PC-3 (cell line): ENCODE measurements around the gene TRIM62. TPM values are rescaled to one million over a fixed set of nuclear protein-coding genes. Genes with fewer than 3 reads are reported as not detected.
A peak's percentile ranks its signal among the peaks of the same experiment; 100 is the strongest.

Experiments
- ATAC-seq: fragments of 200-7000 bp; cut with Tn5 transposase; 2 replicates; pipeline ENCODE4 v1.9.1; 2020; ENCODE audit warnings: mild to moderate bottlenecking, moderate library complexity
- Bru-seq: library from RNA; stranded (reverse); fragments of 400-500 nt; gene quantifications from one replicate; lab custom pipeline; 2021; lab: Mats Ljungman, UMichigan
- BruChase-seq, 2 experiments: library from RNA; stranded (reverse); fragments of 400-500 nt; gene quantifications; one replicate each; lab custom pipeline; 2021; lab: Mats Ljungman, UMichigan
- BruUV-seq: library from RNA; stranded (reverse); fragments of 400-500 nt; replicated peaks from 2 replicates; lab custom pipeline; 2021; lab: Mats Ljungman, UMichigan
- CTCF ChIA-PET: fragments of 300-600 bp; sonication (Branson Sonifier 250); formaldehyde crosslinking; loops from one replicate; lab custom pipeline; 2022; ENCODE audit warnings: antibody characterized with exemption; lab: Charles Lee
- POLR2A ChIA-PET: fragments of 300-600 bp; sonication (Branson Sonifier 250); formaldehyde crosslinking; loops from one replicate; lab custom pipeline; 2022; ENCODE audit warnings: antibody characterized with exemption; ENCODE audit not compliant: unreplicated experiment; lab: Charles Lee
- DNase-seq: peaks from one replicate; pipeline ENCODE4 v3.0.0-alpha.2; 2015
- H2AFZ ChIP-seq: fragments of 300-600 bp; sonication (generic); 2 replicates; pipeline ENCODE4 v1.6.0; 2016; ENCODE audit warnings: antibody characterized with exemption, low read length
- H3F3A ChIP-seq: fragments of 300-600 bp; sonication (generic); one replicate; pipeline ENCODE4 v1.6.0; 2017; ENCODE audit warnings: antibody characterized with exemption, low read length, control low read depth, mild to moderate bottlenecking; ENCODE audit not compliant: unreplicated experiment
- H3K27ac ChIP-seq: fragments of 300-600 bp; sonication (generic); 2 replicates; pipeline ENCODE4 v1.5.1; 2016; ENCODE audit warnings: mild to moderate bottlenecking, low read length
- H3K27me3 ChIP-seq: fragments of 300-600 bp; sonication (generic); 2 replicates; pipeline ENCODE4 v1.6.1; 2016; ENCODE audit warnings: low read length, mixed read lengths
- H3K36me3 ChIP-seq: fragments of 300-600 bp; sonication (generic); 2 replicates; pipeline ENCODE4 v1.6.1; 2016; ENCODE audit warnings: low read depth, mixed run types, low read length, mixed read lengths
- H3K4me1 ChIP-seq: fragments of 300-600 bp; sonication (generic); 2 replicates; pipeline ENCODE4 v1.5.1; 2016; ENCODE audit warnings: low read length; ENCODE audit not compliant: insufficient read depth
- H3K4me2 ChIP-seq: fragments of 300-600 bp; sonication (generic); 2 replicates; pipeline ENCODE4 v1.6.0; 2016; ENCODE audit warnings: low read length
- H3K4me3 ChIP-seq: fragments of 300-600 bp; sonication (generic); 2 replicates; pipeline ENCODE4 v1.5.1; 2016; ENCODE audit warnings: mild to moderate bottlenecking, low read length, mixed read lengths
- H3K79me2 ChIP-seq: fragments of 300-600 bp; sonication (generic); 2 replicates; pipeline ENCODE4 v1.6.1; 2017; ENCODE audit warnings: low read length, mixed read lengths
- H3K9ac ChIP-seq: fragments of 300-600 bp; sonication (generic); 2 replicates; pipeline ENCODE4 v1.6.0; 2016; ENCODE audit warnings: mild to moderate bottlenecking, low read length
- H3K9me2 ChIP-seq: fragments of 300-600 bp; sonication (generic); replicated peaks from 2 replicates; pipeline ENCODE4 v1.6.1; 2016; ENCODE audit warnings: mixed run types, low read length, mixed read lengths
- H3K9me3 ChIP-seq: fragments of 300-600 bp; sonication (generic); 2 replicates; pipeline ENCODE4 v1.6.1; 2016; ENCODE audit warnings: low read length, mixed read lengths
- H4K20me1 ChIP-seq: fragments of 300-600 bp; sonication (generic); 2 replicates; pipeline ENCODE4 v1.6.1; 2016; ENCODE audit warnings: low read length, mixed read lengths
- CTCF ChIP-seq: fragments of 300-600 bp; sonication (generic); conservative IDR thresholded peaks from 2 replicates; pipeline ENCODE4 v1.5.1; 2017; ENCODE audit warnings: antibody characterized with exemption, low read depth, mild to moderate bottlenecking, low read length
- EZH2 ChIP-seq: fragments of 300-600 bp; sonication (generic); IDR thresholded peaks from one replicate; pipeline ENCODE4 v1.6.1; 2017; ENCODE audit warnings: antibody characterized with exemption, mild to moderate bottlenecking, low read length; ENCODE audit not compliant: unreplicated experiment
- EZH2phosphoT487 ChIP-seq: fragments of 300-600 bp; sonication (generic); IDR thresholded peaks from 2 replicates; pipeline ENCODE4 v1.6.1; 2018; ENCODE audit warnings: mild to moderate bottlenecking, antibody characterized with exemption, low read length, borderline replicate concordance
- intact Hi-C: fragments of 100-400 bp; cut with micrococcal nuclease; formaldehyde crosslinking; loops from 2 replicates; pipeline ENCODE4 v1.9.0; 2023
- long read RNA-seq: library from polyadenylated mRNA; unstranded; transcript quantifications from one replicate; pipeline ENCODE4 v2.0.0, GENCODE V29; 2021; ENCODE audit not compliant: unreplicated experiment
- total RNA-seq: library from RNA; depleted of rRNA; stranded (reverse); fragments of >200 nt; gene quantifications from 2 replicates; pipeline ENCODE4 v1.2.3, GENCODE V29; 2014; rRNA removed

Gene TRIM62
- total RNA-seq (3.9 and 9.7 TPM in 2 replicates), Bru-seq, nascent RNA (percentile 53 among the genes with signal in this experiment), BruChase-seq, experiment 1, labeled RNA remaining after a 6-hour chase (percentile 52 among the genes with signal in this experiment), BruChase-seq, experiment 2, labeled RNA remaining after a 2-hour chase (percentile 55 among the genes with signal in this experiment)
- long read RNA-seq, partial matches to known transcripts, result 0 of 23 reads
- long read RNA-seq, other reads (novel, unspliced or antisense), result 22 of 23 reads

GRCh38 chr1:33181921-33182341 is at the start of gene TRIM62:
TRIM62 (minus strand) TSS chr1:33182043; CDS start chr1:33181432, 611 bp downstream.
- H3K4me1 ChIP-seq, result peaks cover 21% of the 10 kb centered on the region
- peak within 1 kb of the TSS; percentile 91 for H2AFZ ChIP-seq
- no peaks in the 10 kb centered on the region for H4K20me1 ChIP-seq
- peak within 1 kb of the TSS; percentile 99 for H3K4me2 ChIP-seq
- no peak within 1 kb of the TSS for H3K9ac ChIP-seq
- ChIA-PET POLR2A (interaction anchor here (0.5 to 0.8 kb wide), 3 partner anchors 68 to 278 kb away, joined by 3 to 7 read pairs (median 5); no protein-coding TSS in a partner anchor), CTCF (interaction anchor here (2.2 kb wide), 1 partner anchor 55 kb away, joined by 11 read pairs; no protein-coding TSS in a partner anchor)
- H3K27ac ChIP-seq, result no peak within 1 kb of the TSS
- no peaks in the 10 kb centered on the region for H3K9me2 ChIP-seq
- no peaks in the 10 kb centered on the region for H3K9me3 ChIP-seq
- H3K36me3 ChIP-seq, result no peaks in the 10 kb centered on the region
- no peaks in the 10 kb centered on the region for H3K27me3 ChIP-seq
- ATAC-seq, result peak; percentile 57
- H3K4me3 ChIP-seq, result peak within 1 kb of the TSS; percentile 79
- DNase-seq, result peak; percentile 87
- no peak for TF ChIP-seq EZH2phosphoT487
- no peak for TF ChIP-seq EZH2
- no peak for TF ChIP-seq CTCF
- no peaks in the 10 kb centered on the region for H3K79me2 ChIP-seq
- H3F3A ChIP-seq, result no peaks in the 10 kb centered on the region
- BruUV-seq, result no TSS peak
- intact Hi-C loops, result no loop called here

GRCh38 chr1:33231166-33231565 is 49.3 kb upstream of the TRIM62 start:
- Histone ChIP-seq H3K4me2 (no peak overlapping the region), H3K9me2 (no peaks in the 10 kb centered on the region), H2AFZ (no peak overlapping the region), H3K9me3 (no peaks in the 10 kb centered on the region), H3K27me3 (no peaks in the 10 kb centered on the region), H3F3A (no peaks in the 10 kb centered on the region), H3K4me1 (no peaks in the 10 kb centered on the region), H3K36me3 (no peaks in the 10 kb centered on the region), H3K9ac (no peak overlapping the region), H3K4me3 (no peak overlapping the region), H4K20me1 (no peaks in the 10 kb centered on the region), H3K27ac (no peak overlapping the region), H3K79me2 (no peaks in the 10 kb centered on the region)
- intact Hi-C loops, result no loop called here
- DNase-seq (no peak), ATAC-seq (no peak)
- no TSS peak for BruUV-seq
- ChIA-PET CTCF (no interaction called here), POLR2A (no interaction called here)
- TF ChIP-seq EZH2 (no peak), EZH2phosphoT487 (no peak), CTCF (no peak)

DNA sequence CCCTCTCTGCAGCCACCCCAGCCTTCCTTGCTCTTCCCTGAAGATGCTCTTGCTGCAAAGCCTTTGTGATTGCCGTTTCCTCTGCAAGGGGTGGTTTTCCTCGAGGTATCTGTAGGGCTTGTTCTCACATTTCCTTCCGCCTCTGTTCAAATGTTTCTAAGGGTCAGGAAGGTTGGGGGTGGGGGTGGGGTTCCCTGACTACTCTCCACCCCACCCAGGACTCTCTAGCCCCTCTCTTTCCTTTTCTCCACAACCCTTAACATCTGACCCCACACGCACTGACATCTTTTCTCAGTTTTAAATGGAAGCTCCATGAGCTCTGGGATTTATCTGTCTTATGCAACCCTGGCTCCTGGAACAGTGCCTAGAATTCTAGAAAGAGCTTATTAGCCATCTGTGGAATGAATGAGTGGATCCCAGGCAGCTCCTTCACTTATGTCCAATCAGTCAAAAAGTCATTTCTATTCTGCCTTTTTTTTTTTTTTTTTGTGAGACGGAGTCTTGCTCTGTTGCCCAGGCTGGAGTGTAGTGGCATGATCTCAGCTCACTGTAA is 47.2 kb upstream of the TRIM62 start:
- Histone ChIP-seq H3K4me2 (no peak overlapping the region), H3K4me3 (no peak overlapping the region), H3K9ac (no peak overlapping the region), H4K20me1 (no peaks in the 10 kb centered on the region), H3K27me3 (no peaks in the 10 kb centered on the region), H3K9me2 (no peaks in the 10 kb centered on the region), H3K36me3 (no peaks in the 10 kb centered on the region), H2AFZ (no peak overlapping the region), H3K9me3 (0 out of 2 replicates have a peak, but pooled peaks cover 5% of the 10 kb centered on the region), H3K79me2 (no peaks in the 10 kb centered on the region), H3K27ac (no peak overlapping the region), H3F3A (no peaks in the 10 kb centered on the region), H3K4me1 (no peaks in the 10 kb centered on the region)
- BruUV-seq, result no TSS peak
- DNase-seq (peak; percentile 34), ATAC-seq (no peak)
- intact Hi-C loops, result no loop called here
- TF ChIP-seq CTCF, result no peak
- TF ChIP-seq EZH2phosphoT487, result no peak
- no peak for TF ChIP-seq EZH2
- CTCF ChIA-PET, result no interaction called here
- POLR2A ChIA-PET, result no interaction called here
